Endothelial cell of umbilical vein (primary cell): Measurements from ENCODE around the gene ARMH3. TPM values are rescaled to one million over a fixed set of nuclear protein-coding genes. Genes with fewer than 3 reads are reported as not detected.

ENCODE experiments used
- BruUV-seq: library from RNA; stranded (reverse); fragments of 400-500 nt; replicated peaks from 2 replicates; lab custom pipeline; 2021; lab: Mats Ljungman, UMichigan
- CTCF ChIA-PET: fragments of 300-600, 350-600 bp; sonication (Branson Sonifier 250); formaldehyde crosslinking; loops from one replicate; lab custom pipeline; 2021; ENCODE audit warnings: antibody characterized with exemption, inconsistent platforms; lab: Charles Lee
- POLR2A ChIA-PET: fragments of 300-600, 350-600 bp; sonication (Branson Sonifier 250); formaldehyde crosslinking; loops from one replicate; lab custom pipeline; 2021; ENCODE audit warnings: antibody characterized with exemption, inconsistent platforms; lab: Charles Lee
- DNase-seq: peaks from one replicate; pipeline ENCODE4 v3.0.0-alpha.2; 2011; ENCODE audit warnings: low read depth, low spot score
- FAIRE-seq: peaks from 2 replicates; lab custom pipeline; 2011; peaks lifted over from hg19 to GRCh38; lab: Jason Lieb, UNC
- H2AFZ ChIP-seq: 2 replicates; pipeline ENCODE4 v1.6.0; 2012; ENCODE audit warnings: low read depth, low read length, control low read depth, inconsistent platforms
- H3K27ac ChIP-seq: 2 replicates; pipeline ENCODE4 v1.5.1; 2011; ENCODE audit warnings: low read depth, mild to moderate bottlenecking, control low read depth, low read length, moderate library complexity; ENCODE audit not compliant: insufficient read depth
- H3K27me3 ChIP-seq, 2 experiments: 2 replicates each; pipeline versions ENCODE4 v1.6.0 to v1.6.1; 2011; ENCODE audit warnings: low read length in 2 of 2, mixed read lengths in 1 of 2; ENCODE audit not compliant: control insufficient read depth in 2 of 2, insufficient read depth in 2 of 2
- H3K36me3 ChIP-seq, 2 experiments: 2 replicates in 1 of 2; 3 replicates in 1 of 2; pipeline ENCODE4 v1.5.1; 2011; ENCODE audit warnings: low read length in 2 of 2, mild to moderate bottlenecking in 1 of 2, moderate library complexity in 1 of 2; ENCODE audit not compliant: control insufficient read depth in 2 of 2, insufficient read depth in 2 of 2; ENCODE audit errors: extremely low read depth in 1 of 2
- H3K4me1 ChIP-seq: 3 replicates; pipeline ENCODE4 v1.5.1; 2011; ENCODE audit warnings: mild to moderate bottlenecking, low read length; ENCODE audit not compliant: control insufficient read depth, insufficient read depth; ENCODE audit errors: extremely low read depth
- H3K4me2 ChIP-seq: 2 replicates; pipeline ENCODE4 v1.6.1; 2011; ENCODE audit warnings: low read length, control low read depth, mixed read lengths; ENCODE audit not compliant: insufficient read depth
- H3K4me3 ChIP-seq, 3 experiments: fragments of 200-600 bp in 1 of 3; sonication (generic), shearing (Covaris generic) in 1 of 3; replicated peaks in 1 of 3; 2 replicates each; pipeline ENCODE4 v1.5.1; 2011 to 2016; ENCODE audit warnings: control low read depth in 3 of 3, low read length in 3 of 3, mild to moderate bottlenecking in 2 of 3, inconsistent platforms in 1 of 3, low read depth in 1 of 3, moderate library complexity in 1 of 3; ENCODE audit not compliant: insufficient read depth in 1 of 3
- H3K79me2 ChIP-seq: 2 replicates; pipeline ENCODE4 v1.6.0; 2012; ENCODE audit warnings: low read length, inconsistent platforms; ENCODE audit not compliant: control insufficient read depth, insufficient read depth
- H3K9ac ChIP-seq: replicated peaks from 2 replicates; pipeline ENCODE3; 2011; ENCODE audit warnings: low read length, control low read depth; ENCODE audit not compliant: insufficient read depth; ENCODE audit errors: extremely low read depth
- H3K9me1 ChIP-seq: replicated peaks from 3 replicates; pipeline ENCODE4 v1.6.0; 2011; ENCODE audit warnings: mild to moderate bottlenecking, low read length; ENCODE audit not compliant: control insufficient read depth, insufficient read depth; ENCODE audit errors: extremely low read depth
- H3K9me3 ChIP-seq: replicated peaks from 2 replicates; pipeline ENCODE4 v1.5.1; 2012; ENCODE audit warnings: low read length, inconsistent platforms; ENCODE audit not compliant: control insufficient read depth, insufficient read depth
- H4K20me1 ChIP-seq: replicated peaks from 2 replicates; pipeline ENCODE3; 2011; ENCODE audit warnings: mild to moderate bottlenecking, low read length; ENCODE audit not compliant: control insufficient read depth, insufficient read depth; ENCODE audit errors: extremely low read depth
- EZH2 ChIP-seq: IDR thresholded peaks from 2 replicates; pipeline ENCODE4 v1.6.1; 2012; ENCODE audit warnings: borderline replicate concordance, low read depth, mild to moderate bottlenecking, moderate library complexity, low read length, inconsistent platforms; ENCODE audit not compliant: severe bottlenecking
- FOS ChIP-seq: IDR thresholded peaks from 2 replicates; pipeline ENCODE4 v1.6.1; 2011; ENCODE audit warnings: mild to moderate bottlenecking, low read length, moderate library complexity, borderline replicate concordance; ENCODE audit not compliant: insufficient read depth
- GATA2 ChIP-seq: IDR thresholded peaks from 2 replicates; pipeline ENCODE4 v1.7.0; 2011; ENCODE audit warnings: low read depth, mild to moderate bottlenecking, moderate library complexity, mixed read lengths, low read length; ENCODE audit not compliant: insufficient read length, insufficient read depth
- JUN ChIP-seq: IDR thresholded peaks from 2 replicates; pipeline ENCODE4 v1.6.1; 2011; ENCODE audit warnings: borderline replicate concordance, low read depth; ENCODE audit not compliant: insufficient read length, insufficient read depth
- MYC ChIP-seq: IDR thresholded peaks from one replicate; pipeline ENCODE4 v1.6.1; 2011; ENCODE audit warnings: mild to moderate bottlenecking, low read depth, low read length
- POLR2A ChIP-seq: IDR thresholded peaks from 2 replicates; pipeline ENCODE4 v1.6.1; 2012; ENCODE audit warnings: low read depth, mild to moderate bottlenecking, control low read depth, low read length
- POLR2AphosphoS5 ChIP-seq: IDR thresholded peaks from 2 replicates; pipeline ENCODE4 v1.6.1; 2012; ENCODE audit warnings: low read depth, mild to moderate bottlenecking, control low read depth, low read length, moderate library complexity; ENCODE audit not compliant: insufficient read depth
- dilution Hi-C: fragments of 300-500 bp; cut with MboI; formaldehyde crosslinking; loops from one replicate; pipeline ENCODE4 v1.15.0; 2019; ENCODE audit warnings: low sequenced_read_pairs; ENCODE audit not compliant: extremely low pct_ligation_motif_present
- intact Hi-C: fragments of 100-400 bp; cut with micrococcal nuclease; formaldehyde crosslinking; loops from one replicate; pipeline ENCODE4 v1.10.0; 2022
- polyA plus RNA-seq, 4 experiments: library from polyadenylated mRNA; depleted of rRNA in 3 of 4; stranded (reverse) in 3 of 4; unstranded in 1 of 4; fragments of >200 nt; gene quantifications; 2 replicates each; pipeline versions ENCODE4 v1.2.1 to v1.2.3, GENCODE V29; 2011 to 2012; ENCODE audit warnings: missing spikeins in 1 of 4
- total RNA-seq: library from RNA; stranded (reverse); gene quantifications from 2 replicates; pipeline ENCODE4 v1.2.3, GENCODE V29; 2021
- TF ChIP-seq, protein P1 (sequence below): IDR thresholded peaks from 2 replicates; pipeline ENCODE4 v1.6.1; 2011; ENCODE audit not compliant: insufficient read depth, insufficient read length
- TF ChIP-seq, protein P2 (sequence below), 2 donors: IDR thresholded peaks; 1 replicate in 1 of 2; 2 replicates in 1 of 2; pipeline ENCODE4 v1.5.1; 2011; ENCODE audit warnings: low read length in 2 of 2, mild to moderate bottlenecking in 2 of 2, moderate library complexity in 2 of 2, control low read depth in 1 of 2, inconsistent platforms in 1 of 2, low read depth in 1 of 2; ENCODE audit not compliant: insufficient read depth in 1 of 2; ENCODE audit errors: extremely low read depth in 1 of 2

The ARMH3 gene
- total and polyA plus RNA-seq, 2 donors (not counting 3 experiments of a cell fraction or from before 2014, with no cell fraction given): 13.1 to 17.6 TPM

DNA sequence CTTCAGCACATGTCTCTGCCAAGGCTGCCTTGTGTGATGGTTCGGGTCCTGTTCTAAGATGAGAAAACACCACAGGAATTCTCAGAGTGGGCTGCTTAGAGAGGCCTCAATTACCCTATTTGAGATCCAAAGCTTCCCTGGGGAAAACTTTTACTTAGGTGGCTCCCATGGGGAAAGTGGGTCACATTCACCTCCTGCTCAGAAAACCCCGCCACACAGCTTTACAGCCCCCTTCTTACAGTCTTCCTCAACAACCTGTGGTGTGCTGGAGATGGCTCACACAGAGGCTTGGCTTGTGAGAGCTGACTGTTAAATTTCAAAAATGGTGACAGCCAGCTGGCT is 175.8 kb downstream of the ARMH3 start:
- H3K79me2 ChIP-seq: no peaks in the 10 kb centered on the region
- no peaks in the 10 kb centered on the region for H3K4me1 ChIP-seq
- dilution Hi-C loops: loop anchor here (25.0 kb wide), 1 partner anchor 107 kb away; no protein-coding TSS in a partner anchor
- H3K9me3 ChIP-seq: no peaks in the 10 kb centered on the region
- peaks cover 2% of the 10 kb centered on the region for H4K20me1 ChIP-seq
- no peaks in the 10 kb centered on the region for H3K9me1 ChIP-seq
- H2AFZ ChIP-seq: no peak overlapping the region
- H3K9ac ChIP-seq: no peak overlapping the region
- H3K4me3 ChIP-seq: no peak overlapping the region
- DNase-seq: no peak
- H3K4me2 ChIP-seq: no peak overlapping the region
- TF ChIP-seq JUN (no peak), GATA2 (no peak), MYC (no peak), POLR2AphosphoS5 (no peak), EZH2 (no peak), FOS (no peak), POLR2A (no peak)
- TF ChIP-seq, protein P1, sequence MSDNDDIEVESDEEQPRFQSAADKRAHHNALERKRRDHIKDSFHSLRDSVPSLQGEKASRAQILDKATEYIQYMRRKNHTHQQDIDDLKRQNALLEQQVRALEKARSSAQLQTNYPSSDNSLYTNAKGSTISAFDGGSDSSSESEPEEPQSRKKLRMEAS: no peak
- TF ChIP-seq, protein P2, sequence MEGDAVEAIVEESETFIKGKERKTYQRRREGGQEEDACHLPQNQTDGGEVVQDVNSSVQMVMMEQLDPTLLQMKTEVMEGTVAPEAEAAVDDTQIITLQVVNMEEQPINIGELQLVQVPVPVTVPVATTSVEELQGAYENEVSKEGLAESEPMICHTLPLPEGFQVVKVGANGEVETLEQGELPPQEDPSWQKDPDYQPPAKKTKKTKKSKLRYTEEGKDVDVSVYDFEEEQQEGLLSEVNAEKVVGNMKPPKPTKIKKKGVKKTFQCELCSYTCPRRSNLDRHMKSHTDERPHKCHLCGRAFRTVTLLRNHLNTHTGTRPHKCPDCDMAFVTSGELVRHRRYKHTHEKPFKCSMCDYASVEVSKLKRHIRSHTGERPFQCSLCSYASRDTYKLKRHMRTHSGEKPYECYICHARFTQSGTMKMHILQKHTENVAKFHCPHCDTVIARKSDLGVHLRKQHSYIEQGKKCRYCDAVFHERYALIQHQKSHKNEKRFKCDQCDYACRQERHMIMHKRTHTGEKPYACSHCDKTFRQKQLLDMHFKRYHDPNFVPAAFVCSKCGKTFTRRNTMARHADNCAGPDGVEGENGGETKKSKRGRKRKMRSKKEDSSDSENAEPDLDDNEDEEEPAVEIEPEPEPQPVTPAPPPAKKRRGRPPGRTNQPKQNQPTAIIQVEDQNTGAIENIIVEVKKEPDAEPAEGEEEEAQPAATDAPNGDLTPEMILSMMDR (IDR thresholded peaks at IDR 0.05; ENCODE audit: extremely low read depth in 1 of 2, insufficient read depth in 1 of 2, low read depth in 1 of 2, low read length in 2 of 2): no peak
- H3K27ac ChIP-seq: no peak overlapping the region
- no peaks in the 10 kb centered on the region for H3K27me3 ChIP-seq
- POLR2A ChIA-PET: interaction anchor here (0.6 kb wide), 1 partner anchor 14 kb away, joined by 7 read pairs; no protein-coding TSS in a partner anchor
- H3K36me3 ChIP-seq: no peaks in the 10 kb centered on the region
- intact Hi-C loops: no loop called here
- no TSS peak for BruUV-seq
- no peak for FAIRE-seq
- CTCF ChIA-PET: interaction anchor here (0.9 to 18.0 kb wide), 10 partner anchors 8 to 172 kb away, joined by 3 to 559 read pairs (median 6); partner anchors contain the start of gene KCNIP2
